Activated CD4-positive, alpha-beta T cell treated with anti-CD3 and anti-CD28 coated beads, Interleukin-2, Interleukin-6, amounts not matched to agents 100 ng/mL and 50 ng/mL, durations not matched to agents 16 hours and 8 hours (primary cell): ENCODE data around the gene CAMK1D.
"Not testable (repeated sequence)": the region's sequence is repeated elsewhere in the genome, so short reads cannot be mapped to it uniquely, and the experiment has no call there.

Experiments
- DNase-seq: peaks from one replicate; pipeline ENCODE4 v3.0.0-alpha.2; 2020

The CAMK1D gene

DNA sequence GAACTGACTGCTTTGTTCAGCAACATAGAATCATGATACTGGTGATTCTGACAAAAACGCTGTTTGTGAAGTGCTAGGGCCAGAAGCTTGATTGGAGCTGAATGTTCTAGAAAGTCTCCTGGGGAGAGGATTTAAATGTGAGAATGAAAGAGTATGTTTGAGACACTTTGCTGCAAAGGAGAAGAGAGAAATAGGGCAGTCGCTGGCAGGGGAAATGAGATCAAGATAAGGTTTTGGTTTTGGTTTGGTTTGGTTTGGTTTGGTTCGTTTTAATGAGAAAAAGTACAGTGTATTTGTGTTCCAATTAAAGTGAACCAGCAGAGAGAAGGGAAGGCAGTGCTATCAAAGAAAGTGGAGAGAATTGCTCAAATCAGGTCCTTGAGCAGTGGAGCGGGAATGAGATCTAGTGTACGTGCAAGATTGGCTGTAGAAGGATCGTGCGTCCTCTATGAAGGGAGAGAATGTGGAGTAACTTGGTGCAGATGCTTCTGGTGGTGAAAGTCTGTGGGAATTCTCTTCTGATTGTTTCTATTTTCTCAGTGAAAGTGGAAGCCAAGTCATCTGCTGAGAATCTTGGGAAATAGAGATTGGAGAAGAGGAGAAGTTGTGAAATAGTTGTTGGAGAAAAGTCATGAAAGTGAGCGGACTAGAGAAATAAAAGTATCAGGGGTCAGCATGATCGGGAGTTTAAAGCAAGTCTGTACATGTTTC, 381.6 kb downstream of the CAMK1D start:
- no peak for DNase-seq

DNA sequence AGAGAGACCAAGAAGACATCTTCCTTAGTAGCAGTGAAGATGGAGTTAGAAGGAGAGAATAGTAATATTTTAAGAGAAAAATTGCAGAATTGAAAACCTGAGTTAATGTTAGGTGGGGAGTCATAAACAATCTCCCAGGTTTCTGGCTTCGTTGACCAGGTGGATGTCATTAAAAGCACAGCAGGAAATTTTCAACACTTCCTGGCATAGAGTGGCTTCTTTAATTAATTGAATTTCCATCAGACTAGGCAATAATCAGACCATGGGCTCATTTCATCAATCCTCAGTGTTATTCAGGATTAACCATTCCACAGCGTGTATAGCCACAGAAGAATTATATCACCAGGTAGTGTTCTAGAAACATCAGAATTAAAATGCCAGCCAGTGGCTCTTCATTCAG, 383.9 kb downstream of the CAMK1D start:
- no peak for DNase-seq

DNA sequence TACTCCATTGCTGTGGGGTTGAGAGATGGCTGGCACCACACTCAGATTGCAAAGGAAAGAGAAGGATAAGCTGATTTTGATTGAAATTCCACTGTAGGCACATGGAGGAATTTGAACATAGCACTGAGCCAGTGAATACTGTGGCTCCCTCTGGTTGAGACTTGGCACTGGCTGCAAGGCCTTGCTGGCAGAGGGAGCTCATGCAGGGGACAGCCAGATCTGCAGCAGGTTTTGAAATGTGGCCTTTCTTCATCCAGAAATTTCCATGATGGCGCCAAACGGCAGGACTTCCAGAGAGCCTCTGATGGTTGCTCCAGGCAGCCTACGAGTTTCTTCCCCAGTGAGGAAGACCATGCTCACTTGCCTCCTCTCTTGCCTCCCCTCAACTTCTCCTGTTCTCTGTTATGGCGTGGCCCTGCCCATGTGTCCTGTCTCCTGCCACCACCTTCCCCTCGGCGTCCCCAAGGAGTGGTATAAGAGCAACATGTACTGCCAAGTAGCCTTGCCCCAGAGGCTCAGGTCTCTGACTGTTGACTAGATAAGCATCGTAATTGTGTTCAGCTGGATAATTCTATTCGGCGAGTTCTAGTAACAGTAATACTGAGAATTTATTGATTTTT, 386.6 kb downstream of the CAMK1D start:
- DNase-seq: no peak

DNA sequence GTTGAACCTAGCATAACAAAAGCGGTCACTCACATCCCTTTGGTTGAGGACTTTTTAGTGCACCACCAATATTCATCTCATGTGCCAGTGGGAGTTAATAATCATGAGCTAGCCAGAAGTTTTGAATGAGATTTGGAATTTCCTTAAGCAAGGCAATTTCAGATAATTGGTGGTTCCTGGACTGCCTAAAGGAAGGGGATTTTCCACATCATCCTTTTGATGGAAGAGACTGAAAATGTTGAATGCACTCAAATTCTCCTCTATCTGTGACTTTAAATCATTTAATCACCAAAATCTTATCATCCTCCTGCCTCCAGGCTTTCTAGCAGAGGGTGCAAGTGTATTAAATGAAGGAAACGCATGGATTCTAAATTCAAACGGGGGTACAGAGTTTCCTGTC, 391.5 kb downstream of the CAMK1D start:
- DNase-seq: no peak

DNA sequence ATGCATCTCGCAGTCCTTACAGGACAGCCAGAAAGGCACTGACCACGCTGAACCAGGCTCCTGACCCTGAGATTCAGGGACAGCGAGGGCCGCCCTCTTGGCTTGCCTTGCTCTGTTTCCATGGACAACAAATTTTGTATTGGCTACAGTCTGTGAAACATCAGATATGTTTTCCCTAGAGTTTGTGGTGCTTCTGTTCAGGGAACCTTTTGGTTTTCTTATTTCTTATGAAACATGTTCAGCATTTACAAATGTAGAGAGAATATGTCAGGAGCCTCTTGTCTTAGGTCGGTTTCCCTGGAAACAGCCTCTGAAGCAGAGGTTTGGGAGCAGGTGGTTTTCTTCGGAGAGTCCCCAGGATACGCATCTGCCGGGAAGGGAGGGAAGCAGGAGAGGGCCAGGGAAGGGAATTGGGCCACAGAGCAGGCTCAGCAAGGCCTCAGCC, 392.0 kb downstream of the CAMK1D start:
- no peak for DNase-seq

DNA sequence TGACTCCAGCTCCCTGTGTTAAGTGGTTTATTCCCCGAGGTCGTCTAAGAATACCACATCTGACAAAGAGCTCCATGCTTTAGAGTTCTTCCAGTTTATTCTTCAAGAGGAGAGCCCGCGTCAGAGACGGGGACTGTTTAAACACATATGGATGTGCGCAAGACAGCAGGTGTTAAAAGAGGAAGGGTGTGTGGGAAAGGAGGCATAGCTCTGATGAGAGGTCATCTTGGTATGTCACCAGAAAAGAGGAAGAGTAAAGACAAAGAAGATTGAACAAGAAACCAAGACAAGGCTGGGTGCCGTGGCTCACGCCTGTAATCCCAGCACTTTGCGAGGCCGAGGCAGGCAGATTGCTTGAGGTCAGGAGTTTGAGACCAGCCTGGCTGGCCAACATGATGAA, 393.4 kb downstream of the CAMK1D start:
- DNase-seq: no peak

DNA sequence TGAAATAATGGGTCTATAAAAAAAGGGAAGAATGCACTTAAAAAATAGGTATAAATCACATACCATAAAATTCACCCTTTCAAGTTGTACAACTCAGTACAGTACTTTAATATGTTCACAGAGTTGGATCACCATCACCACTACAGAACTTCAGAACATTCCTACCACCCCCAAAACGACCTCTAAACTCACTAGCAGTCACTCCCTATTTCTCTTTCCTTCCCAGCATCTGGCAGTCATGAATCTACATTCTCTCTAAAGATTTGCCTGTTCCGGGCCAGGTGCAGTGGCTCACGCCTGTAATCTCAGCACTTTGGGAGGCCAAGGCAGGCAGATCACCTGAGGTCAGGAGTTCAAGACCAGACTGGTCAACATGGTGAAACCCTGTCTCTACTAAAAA, 394.1 kb downstream of the CAMK1D start:
- DNase-seq: not testable (repeated sequence)

DNA sequence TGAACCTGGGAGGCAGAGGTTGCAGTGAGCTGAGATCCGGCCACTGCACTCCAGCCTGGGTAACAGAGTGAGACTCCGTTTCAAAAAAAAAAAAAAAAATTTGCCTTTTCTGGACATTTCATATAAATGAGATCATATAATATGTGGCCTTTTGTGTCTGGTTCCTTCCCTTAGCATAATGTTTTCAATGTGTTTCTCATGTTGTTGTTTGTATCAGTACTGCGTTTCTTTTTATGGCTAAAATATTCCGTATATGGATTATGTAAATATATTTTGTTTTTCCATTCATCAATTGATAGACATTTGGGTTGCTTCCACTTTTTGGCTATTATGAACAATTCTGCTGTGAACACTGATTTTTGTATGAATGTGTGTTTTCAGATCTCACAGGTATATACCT, 394.6 kb downstream of the CAMK1D start:
- no peak for DNase-seq

DNA sequence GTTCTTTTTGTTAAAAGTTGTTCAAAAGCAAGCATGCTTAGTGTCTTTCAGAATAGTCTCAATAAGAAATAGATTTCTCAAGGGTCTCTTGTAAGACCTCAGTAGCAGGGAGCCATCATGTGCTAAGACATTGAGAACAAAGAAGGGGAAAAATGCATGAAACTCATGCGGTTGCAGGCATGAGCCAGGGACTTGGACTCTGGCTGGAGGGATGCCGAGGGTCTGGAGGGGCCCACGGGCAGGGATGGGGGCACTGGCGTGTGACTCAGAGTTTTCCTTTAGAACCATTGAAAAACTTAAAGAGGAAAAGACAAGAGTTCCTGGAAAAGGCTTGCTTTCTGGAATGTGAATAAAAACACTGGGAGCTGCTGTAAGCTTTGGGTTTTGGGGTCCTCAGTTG, 398.8 kb downstream of the CAMK1D start:
- DNase-seq: no peak

DNA sequence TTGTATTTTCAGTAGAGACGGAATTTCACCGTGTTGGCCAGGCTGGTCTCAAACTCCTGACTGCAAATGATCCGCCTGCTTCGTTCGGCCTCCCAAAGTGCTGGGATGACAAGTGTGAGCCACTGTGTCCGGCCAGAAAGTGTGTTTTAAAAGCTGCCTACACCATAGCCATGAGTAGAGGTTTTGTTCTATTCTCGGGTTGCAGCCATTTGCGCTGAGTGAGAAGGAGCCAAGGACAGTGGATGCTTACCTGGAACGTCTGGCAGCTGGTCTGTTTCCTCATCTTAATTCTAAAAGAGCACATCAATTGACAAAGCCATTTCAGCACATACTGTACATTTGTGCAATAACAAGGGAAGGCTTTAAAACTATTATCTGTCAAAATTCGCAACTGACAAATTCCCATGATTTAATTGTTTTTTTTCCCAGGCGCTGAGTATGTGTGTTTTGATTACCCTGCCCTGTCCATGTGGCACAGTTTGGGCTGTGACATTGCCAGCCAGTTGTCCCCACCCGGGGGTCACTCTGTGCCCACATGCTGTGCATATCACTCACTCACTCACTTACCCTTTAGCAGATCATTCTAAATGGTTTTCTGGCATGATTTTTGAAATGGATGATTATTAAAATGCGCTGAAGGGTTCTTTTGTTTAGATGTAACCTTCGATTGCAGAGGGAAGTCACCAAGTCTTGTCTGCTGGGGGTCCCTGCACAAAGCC, 400.6 kb downstream of the CAMK1D start:
- no peak for DNase-seq

DNA sequence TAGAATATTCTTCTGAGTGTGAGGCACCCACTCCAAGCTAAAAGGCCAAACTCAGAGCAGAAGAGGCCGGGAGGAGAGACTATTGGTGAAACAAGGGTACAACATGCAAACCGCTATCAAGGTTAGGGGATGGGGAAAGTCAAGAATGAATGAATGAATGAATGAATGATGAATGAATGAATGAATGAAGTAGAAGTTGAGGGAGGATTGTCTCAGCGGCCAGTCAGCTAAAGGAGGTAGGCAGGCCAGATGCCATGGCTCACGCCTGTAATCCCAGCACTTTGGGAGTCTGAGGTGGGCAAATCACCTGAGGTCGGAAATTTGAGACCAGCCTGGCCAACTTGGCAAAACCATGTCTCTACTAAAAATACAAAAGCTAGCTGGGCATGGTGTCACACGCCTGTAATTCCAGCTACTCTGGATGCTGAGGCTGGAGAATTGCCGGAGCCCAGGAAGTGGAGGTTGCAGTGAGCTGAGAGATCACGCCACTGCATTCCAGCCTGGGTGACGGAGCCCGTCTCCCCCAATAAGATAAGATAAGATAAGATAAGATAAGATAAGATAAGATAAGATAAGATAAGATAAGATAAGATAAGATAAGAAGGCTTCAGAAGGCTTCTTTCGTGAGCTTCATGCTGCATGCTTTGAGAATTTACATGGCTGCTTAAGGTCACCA, 401.3 kb downstream of the CAMK1D start:
- DNase-seq: no peak

DNA sequence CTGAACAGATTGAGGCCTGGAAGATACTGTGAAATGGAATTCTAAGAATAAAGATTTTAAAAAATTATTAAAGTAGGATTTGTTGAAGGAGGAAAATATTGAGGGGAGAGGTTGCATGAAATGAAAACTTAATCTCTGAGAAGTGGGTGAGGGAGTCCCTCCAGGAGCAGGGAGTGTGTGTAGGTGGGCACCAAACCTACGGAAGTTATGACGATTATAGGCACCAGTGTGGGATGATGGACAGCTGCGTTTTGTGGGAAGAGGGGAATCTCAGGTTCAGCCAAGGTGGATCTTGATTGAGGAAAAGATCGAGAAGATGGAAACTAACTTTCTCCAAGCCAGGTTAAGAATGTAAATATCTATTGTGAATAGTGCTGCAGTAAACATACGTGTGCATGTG, 405.7 kb downstream of the CAMK1D start:
- DNase-seq: no peak

DNA sequence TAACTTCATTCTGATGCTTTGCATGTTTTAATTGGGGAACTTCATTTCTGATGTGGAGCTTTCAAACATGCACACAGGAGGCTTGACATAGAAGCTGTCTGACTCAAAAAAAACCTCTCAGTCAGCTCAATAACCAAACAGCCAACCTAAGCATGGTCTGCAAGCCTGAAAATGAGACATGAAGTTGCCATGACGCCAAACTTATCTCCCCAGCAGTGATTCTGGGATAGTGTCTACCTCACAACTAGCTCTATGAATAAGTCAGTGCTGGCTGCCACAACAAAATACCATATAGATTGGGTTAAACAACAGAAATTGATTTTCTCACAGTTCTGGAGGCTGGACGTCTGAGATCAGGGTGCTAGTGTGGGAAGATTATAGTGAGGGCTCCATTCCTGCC, 408.0 kb downstream of the CAMK1D start:
- no peak for DNase-seq

DNA sequence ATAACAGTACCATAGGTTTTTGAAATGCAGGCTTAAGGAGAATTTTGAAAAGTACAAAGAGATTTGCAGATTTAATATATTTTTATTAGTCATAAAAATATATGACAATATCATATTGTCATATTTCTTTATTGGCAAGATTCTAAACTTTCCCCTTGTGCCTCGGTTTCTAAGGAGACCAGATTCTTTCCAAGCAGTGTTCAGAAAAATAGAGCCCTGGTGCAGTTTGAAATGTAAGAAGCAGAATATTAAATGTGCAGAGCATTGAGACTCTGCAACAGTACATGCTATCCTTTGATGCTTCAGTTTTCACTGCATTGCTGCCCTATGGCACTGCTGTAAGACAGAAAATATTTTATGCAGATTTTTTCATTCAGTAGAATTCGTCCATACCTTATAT, 408.9 kb downstream of the CAMK1D start:
- no peak for DNase-seq

DNA sequence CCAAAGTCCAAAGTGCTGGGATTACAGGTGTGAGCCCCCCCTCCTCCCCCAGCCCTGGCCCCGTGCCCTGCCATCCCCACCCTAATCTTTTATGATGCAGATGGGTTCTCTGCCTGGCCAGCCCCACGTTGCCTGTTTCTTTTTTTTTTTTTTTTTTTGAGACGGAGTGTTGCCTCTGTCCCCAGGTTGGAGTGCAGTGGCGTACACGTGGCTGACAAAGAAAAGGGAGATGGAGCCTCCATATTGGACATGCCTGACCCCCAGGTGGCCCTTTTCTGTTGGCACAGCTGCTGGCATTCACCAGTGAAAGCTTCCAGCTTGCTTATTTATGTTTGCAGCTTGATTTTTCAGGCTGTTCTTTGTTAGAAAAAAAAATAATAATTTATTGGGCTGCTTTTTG, 416.9 kb downstream of the CAMK1D start:
- no peak for DNase-seq

DNA sequence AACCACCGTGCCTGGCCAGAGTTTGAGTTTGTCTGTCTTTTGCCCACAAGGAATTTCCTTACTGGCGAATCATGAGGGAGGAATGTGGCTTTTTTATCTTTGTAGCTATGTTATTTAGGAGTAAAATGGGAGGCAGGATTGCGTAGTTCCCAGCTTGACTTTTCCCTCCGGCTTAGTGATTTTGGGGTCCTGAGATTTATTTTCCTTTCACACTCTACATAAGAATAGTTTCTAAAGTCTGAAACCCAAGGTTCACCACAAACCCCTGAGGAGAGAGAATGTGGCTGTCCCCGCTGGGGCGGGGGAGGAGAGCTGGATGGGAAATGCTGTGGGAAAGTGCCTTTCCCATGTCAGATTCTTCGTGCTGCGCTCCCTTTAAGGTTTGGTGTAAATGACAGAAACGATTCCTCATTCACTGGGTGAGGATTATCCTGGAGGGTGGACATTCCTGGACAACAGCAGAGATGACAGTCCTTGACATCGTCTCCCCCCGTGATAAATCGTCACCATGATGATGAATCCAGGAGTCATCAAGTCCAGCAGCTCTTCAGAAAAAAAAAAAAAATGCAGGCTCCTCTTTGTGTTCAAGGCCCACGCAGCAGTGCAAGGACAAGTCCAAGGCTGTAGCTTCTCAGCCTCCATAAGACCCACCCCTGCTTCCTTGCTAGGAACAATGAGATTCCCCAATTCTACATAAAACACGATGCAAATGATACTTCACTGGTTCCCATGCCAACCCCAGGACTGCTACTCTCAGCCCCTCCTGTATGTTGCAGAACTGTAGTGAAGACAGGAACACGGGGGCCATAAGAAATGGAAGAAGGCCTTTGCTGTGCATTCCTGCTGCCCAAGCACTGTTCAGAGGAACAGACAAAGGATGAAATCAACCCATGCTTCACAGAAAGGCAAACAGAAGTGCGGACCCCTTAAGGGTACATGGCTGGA, 419.1 kb downstream of the CAMK1D start:
- DNase-seq: no peak

DNA sequence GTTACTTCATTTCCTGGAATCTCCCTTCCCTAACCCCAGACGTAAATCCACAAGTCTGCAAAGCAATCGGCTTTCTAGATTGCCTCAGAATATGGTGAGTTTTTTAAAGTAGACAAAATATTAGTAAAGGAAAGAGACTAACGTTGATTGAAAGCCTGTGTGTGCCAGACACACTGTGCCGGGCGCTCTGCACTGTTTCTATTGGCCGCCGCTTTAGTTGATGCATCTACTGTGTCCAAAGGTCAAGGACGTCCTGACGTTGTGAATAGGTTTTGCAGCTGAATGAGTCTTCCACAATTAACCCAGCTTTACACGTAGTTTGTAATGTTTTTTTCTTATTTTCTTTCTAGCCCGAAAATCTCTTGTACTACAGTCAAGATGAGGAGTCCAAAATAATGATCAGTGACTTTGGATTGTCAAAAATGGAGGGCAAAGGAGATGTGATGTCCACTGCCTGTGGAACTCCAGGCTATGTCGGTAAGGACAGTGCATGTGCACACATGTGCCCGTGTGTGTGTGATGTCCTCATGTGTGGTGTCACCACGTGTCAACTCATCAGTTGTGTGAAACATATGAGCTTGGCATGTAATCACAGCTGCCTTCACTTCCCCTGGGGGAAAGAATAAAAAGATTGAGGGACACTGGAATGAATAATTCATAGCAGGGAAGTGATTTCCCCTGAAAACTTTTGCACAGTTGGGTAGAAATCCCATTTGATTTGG, 420.1 kb downstream of the CAMK1D start:
- no peak for DNase-seq

DNA sequence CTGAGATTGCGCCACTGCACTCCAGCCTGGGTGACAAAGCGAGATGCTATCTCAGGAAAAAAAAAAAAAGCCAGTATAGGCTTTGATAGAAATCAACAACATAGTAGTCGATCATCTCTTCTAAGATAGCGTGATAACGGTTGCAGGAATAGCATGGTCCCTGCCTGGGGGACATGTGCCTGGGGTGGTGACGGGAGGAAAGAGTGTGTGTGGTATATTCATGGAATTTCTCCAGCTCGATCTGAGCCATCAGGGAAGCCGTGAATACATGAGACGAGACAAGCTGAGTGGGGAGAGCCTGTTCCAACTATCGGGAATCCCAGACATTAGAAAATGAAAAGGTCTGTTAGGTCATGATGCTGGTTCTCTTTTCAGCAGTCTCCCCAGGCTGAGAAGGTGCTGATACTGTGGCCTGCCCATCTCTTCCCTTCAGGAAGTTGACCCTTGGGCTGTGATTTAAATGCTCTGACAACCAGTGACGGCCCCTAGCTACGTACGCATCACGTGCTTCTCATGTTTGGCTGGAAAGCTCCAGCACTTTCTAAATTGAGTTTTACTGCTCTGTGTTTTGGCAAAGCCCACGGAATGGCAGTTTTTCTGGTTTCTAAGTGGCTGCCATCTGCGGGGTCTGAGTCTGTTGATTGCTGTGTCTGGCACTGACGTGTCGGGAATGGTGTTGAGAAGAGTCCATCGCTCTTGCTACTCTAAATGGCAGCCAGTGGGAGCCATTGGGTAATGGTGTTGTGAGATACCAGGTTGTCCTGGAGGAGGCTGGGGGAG, 422.8 kb downstream of the CAMK1D start:
- no peak for DNase-seq

DNA sequence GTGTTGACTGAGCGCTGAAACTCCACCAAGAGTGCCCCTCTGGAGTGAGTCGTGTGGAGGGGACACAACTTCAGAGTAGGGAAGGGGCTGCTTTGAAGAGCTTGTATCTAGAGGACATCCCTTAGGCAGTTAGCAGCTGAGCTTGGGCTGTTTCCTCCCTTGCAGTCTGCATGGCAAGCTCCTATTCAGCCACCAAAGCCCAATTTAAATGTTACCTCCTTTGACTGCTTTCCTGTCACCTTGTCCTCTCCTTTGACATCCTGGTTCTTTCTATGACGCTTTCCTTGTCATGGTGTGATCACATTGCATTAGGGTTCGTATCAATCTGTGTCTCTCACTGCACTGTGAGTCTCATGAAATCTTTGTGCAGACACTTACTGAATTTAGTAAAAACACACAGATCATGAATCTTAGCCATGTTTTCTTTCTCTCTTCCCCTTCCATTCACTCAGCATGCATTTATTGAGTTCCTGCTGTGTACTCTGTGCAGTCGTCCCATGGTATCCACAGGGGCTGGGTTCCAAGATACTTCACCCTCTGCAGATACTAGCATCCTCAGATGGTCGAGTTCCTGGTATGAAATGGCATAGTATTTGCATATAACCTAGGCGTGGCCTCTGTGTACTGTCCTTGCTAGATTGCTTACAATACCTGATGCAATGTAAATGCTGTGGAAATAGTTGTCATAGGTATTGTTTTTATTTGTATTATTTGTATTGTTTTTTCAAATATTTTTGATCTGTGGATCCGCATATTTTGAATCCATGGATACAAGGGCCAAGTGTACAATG, 423.6 kb downstream of the CAMK1D start:
- no peak for DNase-seq
